ENCODE measurements around the gene XRCC4. TPM values are rescaled to one million over a fixed set of nuclear protein-coding genes. Genes with fewer than 3 reads are reported as not detected.

Gene XRCC4
- total and polyA plus RNA-seq, 9 of the 15 experiments (the other 6 are each of a cell fraction or from before 2014, with no cell fraction given) = 13.6 to 61.6 (median 22.4) TPM

DNA sequence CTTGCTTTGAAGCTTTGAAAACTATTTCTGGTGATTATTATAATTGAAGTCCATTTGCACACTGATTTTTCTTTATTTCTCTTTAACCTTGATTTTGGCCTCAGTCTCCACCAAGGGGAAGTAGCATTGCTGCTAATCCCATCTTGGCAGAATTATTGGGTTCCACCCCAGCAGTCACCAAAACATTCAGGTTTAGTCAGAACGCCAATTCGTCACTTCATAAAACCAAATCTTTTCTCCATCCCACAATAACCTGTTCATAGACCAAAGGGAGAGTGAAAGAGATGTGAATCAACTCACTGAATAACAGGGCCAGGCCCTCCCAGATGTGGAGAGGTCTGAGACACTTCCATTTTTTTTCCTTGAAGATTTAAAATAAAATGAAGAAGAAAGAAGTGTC, 299.1 kb downstream of the XRCC4 start:
- Histone ChIP-seq H3K79me2 (ENCODE audit: control insufficient read depth, insufficient read depth, low read length) (no peaks in the 10 kb centered on the region), H2AFZ (ENCODE audit: low read depth, low read length) (no peak overlapping the region), H3K4me3 (no peak overlapping the region), H3K27me3 (ENCODE audit: control insufficient read depth in 2 of 2, insufficient read depth in 2 of 2, low read length in 2 of 2) (no peaks in the 10 kb centered on the region), H3K4me2 (ENCODE audit: insufficient read depth, low read length) (no peak overlapping the region), H3K4me1 (replicated peaks in 1 of 2; ENCODE audit: control insufficient read depth in 2 of 2, insufficient read depth in 2 of 2, low read length in 2 of 2) (no peaks in the 10 kb centered on the region), H4K20me1 (replicated peaks; ENCODE audit: control insufficient read depth, insufficient read depth, low read length) (no peaks in the 10 kb centered on the region), H3K27ac (ENCODE audit: extremely low read depth, low read depth, low read length) (no peak overlapping the region), H3K9me1 (ENCODE audit: control insufficient read depth, insufficient read depth, low read length) (no peaks in the 10 kb centered on the region), H3K9me3 (replicated peaks; ENCODE audit: control insufficient read depth, insufficient read depth, low read depth, low read length) (no peaks in the 10 kb centered on the region), H3K9ac (ENCODE audit: insufficient read depth in 1 of 2, low read depth in 2 of 2, low read length in 2 of 2) (no peak overlapping the region), H3K36me3 (ENCODE audit: control insufficient read depth, insufficient read depth, low read length) (no peaks in the 10 kb centered on the region)
- CTCF ChIA-PET (ENCODE audit: low intra/inter-chr PET ratio) = no interaction called here
- intact Hi-C loops (cut with micrococcal nuclease) = no loop called here
- WGBS (ENCODE audit: insufficient coverage, low coverage, missing lambda C conversion rate) = 4% methylated on average over 2 of the region's 2 CpGs
- in situ Hi-C loops (cut with MboI) = no loop called here
- TF ChIP-seq ATF7 (IDR thresholded peaks at IDR 0.05) (no peak), ARNT (IDR thresholded peaks at IDR 0.05) (no peak)
- TF ChIP-seq, protein P1, sequence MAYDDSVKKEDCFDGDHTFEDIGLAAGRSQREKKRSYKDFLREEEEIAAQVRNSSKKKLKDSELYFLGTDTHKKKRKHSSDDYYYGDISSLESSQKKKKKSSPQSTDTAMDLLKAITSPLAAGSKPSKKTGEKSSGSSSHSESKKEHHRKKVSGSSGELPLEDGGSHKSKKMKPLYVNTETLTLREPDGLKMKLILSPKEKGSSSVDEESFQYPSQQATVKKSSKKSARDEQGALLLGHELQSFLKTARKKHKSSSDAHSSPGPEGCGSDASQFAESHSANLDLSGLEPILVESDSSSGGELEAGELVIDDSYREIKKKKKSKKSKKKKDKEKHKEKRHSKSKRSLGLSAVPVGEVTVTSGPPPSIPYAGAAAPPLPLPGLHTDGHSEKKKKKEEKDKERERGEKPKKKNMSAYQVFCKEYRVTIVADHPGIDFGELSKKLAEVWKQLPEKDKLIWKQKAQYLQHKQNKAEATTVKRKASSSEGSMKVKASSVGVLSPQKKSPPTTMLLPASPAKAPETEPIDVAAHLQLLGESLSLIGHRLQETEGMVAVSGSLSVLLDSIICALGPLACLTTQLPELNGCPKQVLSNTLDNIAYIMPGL (CRISPR knock-in tag; IDR thresholded peaks at IDR 0.05) = no peak
- POLR2A ChIA-PET = no interaction called here
- ATAC-seq (no peak), FAIRE-seq (no peak), DNase-seq (ENCODE audit: extremely low read depth in 1 of 4, low spot score in 3 of 4) (no peak)
- BruUV-seq (replicated peaks) = no TSS peak

DNA sequence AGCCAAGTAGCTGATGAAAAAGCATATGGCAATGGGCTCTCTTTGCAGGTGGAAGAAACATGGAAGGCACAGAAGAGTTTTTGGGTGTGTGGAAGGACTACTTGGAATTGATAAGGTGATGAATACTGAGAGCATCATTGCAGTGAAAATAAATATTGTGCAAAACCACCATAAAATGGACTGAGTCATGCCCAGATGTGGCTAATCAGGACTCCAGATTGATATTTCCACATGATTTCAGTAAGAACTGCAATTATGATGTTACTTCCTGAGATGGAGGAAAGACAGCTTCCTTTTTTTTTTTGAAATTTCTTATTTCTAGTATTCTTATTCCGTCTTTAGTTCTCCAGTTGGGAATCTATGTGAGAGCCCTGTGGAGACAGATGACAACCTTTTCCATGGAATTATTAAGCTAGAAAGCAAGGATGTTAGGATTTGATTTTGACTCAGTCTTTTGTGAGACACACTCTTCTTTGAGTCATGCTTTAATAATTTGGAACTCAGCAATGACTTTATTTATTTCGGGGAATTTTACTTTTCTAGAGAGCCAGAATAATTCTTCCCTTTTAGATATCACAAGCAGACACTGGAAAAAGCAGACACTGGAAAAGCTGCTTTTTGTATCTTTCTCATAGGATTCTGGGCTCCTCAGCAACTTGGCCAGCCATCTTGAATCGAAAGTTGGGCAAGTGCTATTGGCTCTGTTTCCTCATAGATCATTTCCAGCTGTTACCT, 300.0 kb downstream of the XRCC4 start:
- intact Hi-C loops (cut with micrococcal nuclease) = no loop called here
- Histone ChIP-seq H3K9me3 (replicated peaks; ENCODE audit: control insufficient read depth, insufficient read depth, low read depth, low read length) (no peaks in the 10 kb centered on the region), H3K9me1 (ENCODE audit: control insufficient read depth, insufficient read depth, low read length) (no peaks in the 10 kb centered on the region), H3K27me3 (ENCODE audit: control insufficient read depth in 2 of 2, insufficient read depth in 2 of 2, low read length in 2 of 2) (no peaks in the 10 kb centered on the region), H4K20me1 (replicated peaks; ENCODE audit: control insufficient read depth, insufficient read depth, low read length) (no peaks in the 10 kb centered on the region), H3K4me1 (replicated peaks in 1 of 2; ENCODE audit: control insufficient read depth in 2 of 2, insufficient read depth in 2 of 2, low read length in 2 of 2) (no peaks in the 10 kb centered on the region), H3K36me3 (ENCODE audit: control insufficient read depth, insufficient read depth, low read length) (no peaks in the 10 kb centered on the region), H3K27ac (ENCODE audit: extremely low read depth, low read depth, low read length) (no peak overlapping the region), H3K4me2 (ENCODE audit: insufficient read depth, low read length) (no peak overlapping the region), H3K4me3 (no peak overlapping the region), H3K79me2 (ENCODE audit: control insufficient read depth, insufficient read depth, low read length) (no peaks in the 10 kb centered on the region), H3K9ac (ENCODE audit: insufficient read depth in 1 of 2, low read depth in 2 of 2, low read length in 2 of 2) (no peak overlapping the region), H2AFZ (ENCODE audit: low read depth, low read length) (no peak overlapping the region)
- no TSS peak for BruUV-seq (replicated peaks)
- FAIRE-seq (no peak), DNase-seq (ENCODE audit: extremely low read depth in 1 of 4, low spot score in 3 of 4) (no peak), ATAC-seq (no peak)
- ChIA-PET POLR2A (interaction anchor here (1.6 kb wide), 1 partner anchor 11 kb away, joined by 3 read pairs; no protein-coding TSS in a partner anchor), CTCF (ENCODE audit: low intra/inter-chr PET ratio) (no interaction called here)
- 0% methylated on average over 3 of the region's 3 CpGs for WGBS (ENCODE audit: insufficient coverage, low coverage, missing lambda C conversion rate)
- TF ChIP-seq CAMTA2 (CRISPR knock-in tag; conservative IDR thresholded peaks at IDR 0.05) (no peak), CREM (IDR thresholded peaks at IDR 0.05; ENCODE audit: low read depth) (no peak), CEBPG (CRISPR knock-in tag; IDR thresholded peaks at IDR 0.05) (no peak), CEBPG (tag; conservative IDR thresholded peaks at IDR 0.05 in 1 of 2, IDR thresholded peaks at IDR 0.05 in 1 of 2) (0 out of 4 replicates have a peak, but pooled peaks of 1 of the 2 experiments have one; percentile 32), ZNF165 (CRISPR knock-in tag; IDR thresholded peaks at IDR 0.05; ENCODE audit: borderline replicate concordance) (no peak)
- in situ Hi-C loops (cut with MboI) = no loop called here
